MCF 10A (cell line): Measurements from ENCODE around the gene REPIN1. TPM values are rescaled to one million over a fixed set of nuclear protein-coding genes. Genes with fewer than 3 reads are reported as not detected.

Experiments used
- BruUV-seq: library from RNA; stranded (reverse); fragments of 400-500 nt; replicated peaks from 2 replicates; lab custom pipeline; 2021; lab: Mats Ljungman, UMichigan
- CTCF ChIA-PET: fragments of 300-600 bp; sonication (Branson Sonifier 250); formaldehyde crosslinking; extraction: SDS; loops from one replicate; lab custom pipeline; 2021; ENCODE audit warnings: antibody characterized with exemption, inconsistent platforms; lab: Yijun Ruan, JAX
- POLR2A ChIA-PET: fragments of 300-600, 350-650 bp; sonication (Branson Sonifier 250); formaldehyde crosslinking; extraction: SDS; loops from one replicate; lab custom pipeline; 2020; ENCODE audit warnings: antibody characterized with exemption, inconsistent platforms; lab: Yijun Ruan, JAX
- DNase-seq: peaks from one replicate; pipeline ENCODE4 v3.0.0-alpha.2; 2018; ENCODE audit not compliant: unreplicated experiment
- H3K27ac Mint-ChIP-seq: one replicate; pipeline ENCODE4 v1.8.0; 2022; ENCODE audit warnings: mild to moderate bottlenecking, low read depth, mixed read lengths; ENCODE audit not compliant: unreplicated experiment
- H3K27me3 Mint-ChIP-seq: one replicate; pipeline ENCODE4 v1.8.0; 2022; ENCODE audit warnings: mixed read lengths; ENCODE audit not compliant: insufficient read depth, unreplicated experiment
- H3K36me3 Mint-ChIP-seq: one replicate; pipeline ENCODE4 v1.8.0; 2022; ENCODE audit warnings: mild to moderate bottlenecking, moderate library complexity, mixed read lengths; ENCODE audit not compliant: insufficient read depth, unreplicated experiment
- H3K4me1 Mint-ChIP-seq: one replicate; pipeline ENCODE4 v1.8.0; 2022; ENCODE audit warnings: mixed read lengths; ENCODE audit not compliant: insufficient read depth, unreplicated experiment
- H3K4me3 Mint-ChIP-seq: one replicate; pipeline ENCODE4 v1.8.0; 2022; ENCODE audit warnings: mild to moderate bottlenecking, moderate library complexity, mixed read lengths; ENCODE audit not compliant: unreplicated experiment
- H3K9me3 Mint-ChIP-seq: one replicate; pipeline ENCODE4 v1.8.0; 2022; ENCODE audit warnings: mixed read lengths; ENCODE audit not compliant: unreplicated experiment
- intact Hi-C: fragments of 100-400 bp; cut with micrococcal nuclease; formaldehyde crosslinking; loops from 2 replicates; pipeline ENCODE4 v1.14.1; 2022
- total RNA-seq: library from RNA; stranded (reverse); gene quantifications from 2 replicates; pipeline ENCODE4 v1.2.3, GENCODE V29; 2022
- TF ChIP-seq, protein P1 (sequence below): fragments of 200-600 bp; IDR thresholded peaks from one replicate; pipeline ENCODE4 v1.8.0; 2022; ENCODE audit warnings: antibody characterized with exemption, mild to moderate bottlenecking; ENCODE audit not compliant: unreplicated experiment

REPIN1 gene
- total RNA-seq, 1 experiment from 2014 or later: 80.8 TPM

DNA sequence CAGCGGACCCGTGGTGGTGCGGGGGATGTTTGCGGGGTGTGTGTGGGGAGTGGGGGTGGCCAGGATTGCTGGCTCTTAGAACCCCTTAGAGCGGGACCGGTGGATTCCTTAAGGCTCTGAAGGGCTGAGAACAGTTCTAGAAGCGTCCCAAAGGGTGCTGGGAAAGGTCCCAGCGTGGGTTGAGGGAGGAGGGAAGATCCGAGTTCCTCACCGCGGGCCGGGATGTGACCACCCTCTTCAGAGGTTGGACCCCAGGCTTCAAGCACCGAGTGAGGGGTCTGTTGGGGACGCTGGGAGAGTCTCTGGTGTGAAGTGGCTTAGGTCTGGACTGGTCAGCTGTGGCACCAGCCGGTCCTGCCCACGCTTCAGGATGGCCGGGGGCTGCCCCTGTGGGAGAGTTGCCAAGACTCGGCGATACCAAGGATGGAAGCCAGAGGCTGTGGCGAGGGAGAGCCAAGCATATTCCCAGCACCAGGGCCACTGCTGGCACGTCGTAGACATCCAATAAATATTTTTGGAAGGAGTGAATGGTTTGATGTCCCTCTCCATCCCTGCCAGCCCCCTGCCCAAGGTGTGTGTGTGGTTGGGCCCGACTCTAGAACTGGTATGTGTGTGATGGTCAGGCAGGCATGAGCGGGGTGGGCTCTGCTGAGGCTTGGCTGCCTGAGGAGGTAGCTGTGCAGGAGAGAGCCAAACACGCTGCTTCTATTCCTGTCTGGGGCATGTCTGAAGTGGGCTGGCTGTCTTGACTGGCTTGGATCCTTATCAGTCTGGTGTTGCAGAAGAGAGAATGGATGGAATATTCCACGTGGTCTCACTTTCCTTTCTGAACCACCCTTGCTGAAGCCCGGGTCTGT is 29.7 kb downstream of the REPIN1 start:
- no peaks in the 10 kb centered on the region for H3K27me3 Mint-ChIP-seq
- no peak for DNase-seq
- no peaks in the 10 kb centered on the region for H3K9me3 Mint-ChIP-seq
- peaks cover 18% of the 10 kb centered on the region for H3K4me1 Mint-ChIP-seq
- CTCF ChIA-PET: interaction anchor here (2.3 kb wide), 1 partner anchor 43 kb away, joined by 6 read pairs; no protein-coding TSS in a partner anchor
- no peak overlapping the region for H3K4me3 Mint-ChIP-seq
- BruUV-seq: no TSS peak
- peaks cover 9% of the 10 kb centered on the region for H3K36me3 Mint-ChIP-seq
- TF ChIP-seq, protein P1, sequence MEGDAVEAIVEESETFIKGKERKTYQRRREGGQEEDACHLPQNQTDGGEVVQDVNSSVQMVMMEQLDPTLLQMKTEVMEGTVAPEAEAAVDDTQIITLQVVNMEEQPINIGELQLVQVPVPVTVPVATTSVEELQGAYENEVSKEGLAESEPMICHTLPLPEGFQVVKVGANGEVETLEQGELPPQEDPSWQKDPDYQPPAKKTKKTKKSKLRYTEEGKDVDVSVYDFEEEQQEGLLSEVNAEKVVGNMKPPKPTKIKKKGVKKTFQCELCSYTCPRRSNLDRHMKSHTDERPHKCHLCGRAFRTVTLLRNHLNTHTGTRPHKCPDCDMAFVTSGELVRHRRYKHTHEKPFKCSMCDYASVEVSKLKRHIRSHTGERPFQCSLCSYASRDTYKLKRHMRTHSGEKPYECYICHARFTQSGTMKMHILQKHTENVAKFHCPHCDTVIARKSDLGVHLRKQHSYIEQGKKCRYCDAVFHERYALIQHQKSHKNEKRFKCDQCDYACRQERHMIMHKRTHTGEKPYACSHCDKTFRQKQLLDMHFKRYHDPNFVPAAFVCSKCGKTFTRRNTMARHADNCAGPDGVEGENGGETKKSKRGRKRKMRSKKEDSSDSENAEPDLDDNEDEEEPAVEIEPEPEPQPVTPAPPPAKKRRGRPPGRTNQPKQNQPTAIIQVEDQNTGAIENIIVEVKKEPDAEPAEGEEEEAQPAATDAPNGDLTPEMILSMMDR: no peak
- no peak overlapping the region for H3K27ac Mint-ChIP-seq
- POLR2A ChIA-PET: no interaction called here
- intact Hi-C loops: no loop called here

DNA sequence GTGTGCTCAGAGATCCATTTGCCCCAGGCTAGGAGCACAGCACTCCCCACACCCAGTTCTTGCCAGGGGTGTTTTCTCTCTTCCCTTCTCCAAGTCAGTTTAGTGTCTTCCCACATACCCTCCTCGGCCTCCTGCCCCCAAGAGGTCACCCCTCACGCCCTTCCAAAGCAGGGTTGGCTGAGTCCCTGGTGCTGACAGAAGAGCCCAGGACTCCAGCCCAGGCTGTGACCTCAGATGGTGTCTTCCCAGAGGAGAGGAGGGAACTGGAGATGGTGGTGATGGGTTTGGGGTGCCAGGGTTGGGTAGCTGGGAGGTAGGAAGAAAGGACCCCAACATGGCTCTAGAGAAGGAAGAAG is 30.3 kb downstream of the REPIN1 start:
- Mint-ChIP-seq H3K9me3 (no peaks in the 10 kb centered on the region), H3K27me3 (no peaks in the 10 kb centered on the region), H3K4me3 (no peak overlapping the region), H3K27ac (no peak overlapping the region), H3K36me3 (peaks cover 9% of the 10 kb centered on the region), H3K4me1 (peaks cover 18% of the 10 kb centered on the region)
- CTCF ChIA-PET: interaction anchor here (0.8 to 2.3 kb wide), 2 partner anchors 30 to 43 kb away, joined by 3 to 6 read pairs; no protein-coding TSS in a partner anchor
- intact Hi-C loops: no loop called here
- POLR2A ChIA-PET: no interaction called here
- no TSS peak for BruUV-seq
- TF ChIP-seq, protein P1: no peak
- DNase-seq: no peak

DNA sequence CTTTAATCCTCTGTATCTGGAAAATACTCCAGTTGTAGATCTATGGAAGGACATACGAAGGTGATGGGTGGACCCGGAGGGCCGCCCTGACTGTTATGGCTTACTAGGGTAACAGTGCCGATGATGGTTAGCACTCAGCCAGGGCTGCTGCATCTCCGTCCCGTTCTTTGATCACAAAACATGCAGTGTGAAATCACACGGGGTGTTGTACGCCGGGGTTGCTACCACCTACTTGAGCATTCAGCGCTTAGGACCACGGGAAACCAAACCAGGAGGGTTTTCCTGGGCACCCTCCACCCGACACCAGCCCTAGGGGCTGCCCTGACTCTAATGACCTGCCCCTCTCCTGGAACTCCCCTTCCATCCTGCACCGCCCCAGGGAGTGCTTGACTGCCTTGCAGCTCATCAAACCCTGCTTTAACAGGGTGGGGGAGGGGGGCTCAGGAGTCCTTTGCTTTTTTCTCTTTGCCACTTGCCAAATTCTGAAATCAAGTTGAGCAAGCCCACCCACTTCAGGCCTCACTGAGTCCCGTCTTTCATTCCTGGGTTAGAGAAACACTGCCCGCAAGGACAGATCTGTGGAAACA is 30.9 kb downstream of the REPIN1 start:
- intact Hi-C loops: loop anchor here (1.0 kb wide), 2 partner anchors 19 to 31 kb away; partner anchors contain the start of gene REPIN1
- Mint-ChIP-seq H3K27me3 (no peaks in the 10 kb centered on the region), H3K27ac (peak overlapping the region; percentile 54), H3K36me3 (peaks cover 9% of the 10 kb centered on the region), H3K4me3 (no peak overlapping the region), H3K4me1 (peaks cover 18% of the 10 kb centered on the region), H3K9me3 (no peaks in the 10 kb centered on the region)
- no peak for DNase-seq
- ChIA-PET CTCF (interaction anchor here (0.8 to 2.3 kb wide), 2 partner anchors 30 to 44 kb away, joined by 3 to 6 read pairs; no protein-coding TSS in a partner anchor), POLR2A (interaction anchor here (0.7 to 2.1 kb wide), 4 partner anchors 8 to 33 kb away, joined by 3 to 9 read pairs (median 4); no protein-coding TSS in a partner anchor)
- no TSS peak for BruUV-seq
- TF ChIP-seq, protein P1: no peak
